Measurements from ENCODE around the gene PLXDC1. TPM values are rescaled to one million over a fixed set of nuclear protein-coding genes. Genes with fewer than 3 reads are reported as not detected.
"Not testable (repeated sequence)": the region's sequence is repeated elsewhere in the genome, so short reads cannot be mapped to it uniquely, and the experiment has no call there.

PLXDC1 gene
- total RNA-seq, 1 donor from 2014 or later: 13.1 TPM

DNA sequence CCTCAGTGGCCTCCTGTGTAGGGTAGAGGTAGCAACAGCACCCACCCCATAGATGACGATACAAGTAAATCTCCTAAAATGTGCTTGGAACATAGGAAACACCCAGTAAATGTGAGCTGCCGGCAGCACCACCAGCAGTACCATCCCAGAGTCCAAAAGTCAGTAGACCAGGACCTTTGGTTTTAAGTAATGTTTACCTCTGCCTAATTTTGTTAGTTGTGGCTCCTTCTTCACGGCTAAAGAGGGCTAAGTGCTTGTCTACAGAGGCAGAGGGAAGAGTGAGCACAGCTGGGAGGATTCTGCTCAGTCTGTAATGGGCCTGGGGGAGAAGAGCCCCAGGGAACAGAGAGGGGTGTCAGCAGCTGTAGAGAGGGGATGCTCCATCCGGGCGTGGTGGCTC is 92.9 kb downstream of the PLXDC1 start:
- DNase-seq: no peak

DNA sequence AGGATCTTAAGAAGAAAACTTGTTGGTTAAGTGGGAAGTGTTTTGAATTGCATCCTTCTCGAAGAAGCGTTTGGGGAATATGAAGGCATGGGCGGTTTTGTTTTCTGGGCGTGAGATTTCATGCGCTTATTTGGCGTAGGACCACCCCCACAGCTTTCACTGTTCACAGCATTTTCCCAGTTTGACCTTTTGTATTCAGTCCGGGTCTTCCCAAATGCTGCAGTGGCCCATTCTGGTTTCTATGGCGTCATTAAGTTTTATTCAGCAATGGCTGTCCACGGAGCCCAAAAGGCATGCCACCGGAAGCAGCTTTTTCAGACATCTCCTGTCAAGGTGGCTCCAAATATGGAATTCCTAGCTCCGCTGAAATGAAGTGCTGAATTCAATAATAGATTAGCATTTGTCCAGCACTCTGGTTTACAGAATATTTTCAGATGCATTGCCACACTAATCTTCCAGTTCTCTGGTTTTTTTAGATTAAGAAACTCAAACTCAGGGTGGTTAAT is 93.7 kb downstream of the PLXDC1 start:
- DNase-seq: no peak

DNA sequence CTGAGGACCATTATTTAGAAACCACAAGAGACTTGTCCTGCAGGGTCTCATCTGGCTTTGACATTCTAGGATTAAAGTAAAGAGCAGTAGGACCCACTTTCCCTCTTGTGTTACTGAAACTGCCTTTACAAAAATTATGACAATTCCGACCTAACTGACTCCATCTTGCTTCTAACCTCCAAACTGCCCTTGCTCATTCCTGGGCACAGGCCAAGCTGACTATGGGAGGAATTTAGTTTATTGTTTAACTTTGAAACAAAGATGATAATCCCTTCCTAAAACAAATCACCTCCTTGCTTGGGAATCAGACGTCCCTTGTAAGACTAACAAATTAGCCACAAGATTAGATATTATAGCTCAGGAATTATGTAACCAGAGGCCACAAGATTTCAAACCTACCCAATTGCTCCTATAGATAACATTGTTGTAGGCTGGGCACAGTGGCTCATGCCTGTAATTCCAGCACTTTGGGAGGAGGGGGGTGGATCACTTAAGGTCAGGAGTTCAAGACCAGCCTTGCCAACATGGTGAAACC is 97.3 kb downstream of the PLXDC1 start:
- no peak for DNase-seq

DNA sequence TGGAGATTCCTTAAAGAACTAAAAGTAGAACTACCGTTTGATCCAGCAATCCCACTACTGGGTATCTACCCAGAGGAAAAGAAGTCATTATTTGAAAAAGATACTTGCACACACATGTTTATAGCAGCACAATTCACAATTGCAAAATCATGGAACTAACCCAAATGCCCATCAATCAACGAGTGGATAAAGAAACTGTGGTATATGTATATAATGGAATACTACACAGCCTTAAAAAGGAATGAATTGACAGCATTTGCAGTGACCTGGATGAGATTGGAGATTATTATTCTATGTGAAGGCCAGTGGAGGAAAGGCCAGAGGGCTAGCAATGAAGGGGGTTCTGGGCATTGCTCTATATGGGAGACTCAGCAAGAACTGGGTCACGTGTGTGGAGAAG is 99.0 kb downstream of the PLXDC1 start:
- not testable (repeated sequence) for DNase-seq

DNA sequence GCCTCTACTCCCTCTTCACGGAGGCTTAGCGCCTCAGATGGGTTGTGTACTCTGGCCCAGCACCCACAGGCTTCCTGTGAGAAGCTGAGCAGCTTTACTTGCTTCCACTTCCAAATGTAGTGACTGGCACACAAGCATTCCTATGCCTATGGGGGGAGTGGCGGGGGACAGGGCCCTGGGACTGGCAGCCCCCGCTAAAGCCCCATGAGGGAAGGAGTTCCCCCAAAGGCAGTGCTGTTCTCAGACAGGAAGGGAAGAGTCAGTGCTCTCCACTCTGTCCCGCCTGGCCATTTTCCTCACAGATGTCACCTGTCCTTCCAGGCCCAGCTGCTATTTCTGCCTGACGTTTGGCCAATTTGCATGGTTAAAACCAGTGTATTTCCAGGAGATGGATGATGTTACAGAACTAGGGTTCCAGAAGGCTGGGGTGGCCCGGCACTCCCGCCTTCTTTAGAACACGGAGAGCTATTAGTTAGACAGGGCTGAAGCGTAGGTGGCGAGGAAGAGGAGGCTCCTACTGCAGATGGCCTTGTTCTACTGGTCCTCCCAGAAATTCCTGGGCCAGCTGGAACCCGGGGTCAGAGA is 100.3 kb downstream of the PLXDC1 start:
- peak; percentile 58 for DNase-seq

DNA sequence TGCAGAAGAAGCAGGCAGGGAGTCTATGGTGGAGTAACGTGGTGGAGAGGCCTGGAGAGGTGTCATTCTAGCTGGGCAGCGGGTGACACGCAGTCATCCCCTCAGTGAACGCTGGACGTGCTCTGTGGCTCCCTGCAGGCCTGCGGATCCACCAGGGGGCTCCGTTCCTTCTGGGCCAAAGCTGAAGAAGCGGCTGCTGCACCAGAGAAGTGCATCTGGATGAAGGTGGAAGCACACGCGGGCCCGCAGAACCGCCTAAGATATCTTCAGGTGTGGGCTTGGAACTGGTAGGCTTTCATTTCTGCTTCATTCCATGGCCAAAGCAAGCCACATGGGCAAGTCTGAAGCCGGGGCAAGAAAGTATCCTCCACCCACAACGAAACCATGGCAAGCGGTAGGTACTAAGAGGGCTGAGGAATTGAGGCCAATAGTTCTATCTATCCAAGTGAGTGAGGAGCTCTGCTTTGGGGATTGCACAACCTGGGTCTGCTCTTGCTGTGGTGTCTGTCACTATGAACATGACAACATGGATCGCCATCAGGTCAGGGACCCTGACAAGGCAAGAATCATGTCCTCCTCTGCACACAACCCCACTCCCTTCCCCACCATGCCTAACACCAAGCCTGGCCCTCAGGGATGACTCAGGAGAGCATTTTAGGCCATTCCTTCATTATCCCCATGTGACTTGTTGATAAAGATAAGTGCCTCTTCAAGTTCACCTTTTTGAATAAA is 105.3 kb downstream of the PLXDC1 start:
- DNase-seq: no peak

DNA sequence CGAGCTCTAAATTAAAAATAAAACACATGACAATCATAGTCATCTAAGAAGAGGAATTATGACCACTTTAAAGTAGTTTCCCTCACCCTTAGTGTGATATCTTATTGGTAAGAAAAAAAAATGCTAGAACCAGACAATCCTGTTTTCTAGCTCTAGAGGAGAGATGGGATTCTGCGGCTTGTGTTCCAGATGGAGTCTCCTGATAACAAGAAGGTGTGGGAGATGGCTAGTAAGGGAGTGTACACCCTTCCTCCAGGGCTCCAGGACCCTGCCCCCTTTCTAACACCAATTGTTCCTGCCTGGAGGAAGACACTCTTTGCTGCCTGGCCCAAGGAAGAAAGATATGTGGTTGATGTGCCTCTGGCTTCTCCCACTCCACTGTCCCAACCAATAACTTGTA is 115.4 kb downstream of the PLXDC1 start:
- DNase-seq: no peak

DNA sequence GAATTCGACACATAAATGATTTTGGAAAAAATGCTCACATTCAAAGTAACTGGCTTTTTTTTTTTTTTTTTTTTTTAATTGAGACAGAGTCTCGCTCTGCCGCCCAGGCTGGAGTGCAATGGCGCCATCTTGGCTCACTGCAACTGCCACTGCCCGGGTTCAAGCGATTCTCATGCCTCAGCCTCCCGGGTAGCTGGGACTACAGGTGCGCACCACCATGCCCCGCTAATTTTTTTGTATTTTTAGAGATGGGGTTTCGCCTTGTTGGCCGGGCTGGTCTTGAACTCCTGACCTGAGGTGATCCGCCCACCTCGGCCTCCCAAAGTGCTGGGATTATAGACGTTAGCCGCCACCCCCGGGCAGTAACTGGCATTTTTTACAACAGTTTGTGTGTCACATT is 115.9 kb downstream of the PLXDC1 start:
- DNase-seq: not testable (repeated sequence)

DNA sequence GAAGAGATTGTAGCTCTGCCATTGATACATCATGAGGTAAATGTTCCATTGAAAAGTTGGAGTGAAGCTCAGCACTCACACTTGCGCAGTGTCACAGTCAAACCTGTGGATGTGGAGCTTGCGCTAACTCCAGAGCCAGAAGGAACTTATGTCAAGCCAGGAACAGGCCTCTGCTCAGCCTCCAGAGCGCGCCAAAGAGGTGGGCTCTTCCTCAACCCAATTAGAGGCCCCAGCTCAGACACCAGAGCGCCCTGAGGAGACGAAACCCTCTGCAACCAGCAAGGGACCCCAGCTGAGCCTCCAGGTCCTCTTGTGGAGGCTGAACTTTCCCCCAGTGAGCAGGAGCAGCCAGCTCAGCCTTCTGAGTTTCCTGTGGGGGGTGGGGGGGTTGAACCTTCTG is 122.7 kb downstream of the PLXDC1 start:
- DNase-seq: no peak

DNA sequence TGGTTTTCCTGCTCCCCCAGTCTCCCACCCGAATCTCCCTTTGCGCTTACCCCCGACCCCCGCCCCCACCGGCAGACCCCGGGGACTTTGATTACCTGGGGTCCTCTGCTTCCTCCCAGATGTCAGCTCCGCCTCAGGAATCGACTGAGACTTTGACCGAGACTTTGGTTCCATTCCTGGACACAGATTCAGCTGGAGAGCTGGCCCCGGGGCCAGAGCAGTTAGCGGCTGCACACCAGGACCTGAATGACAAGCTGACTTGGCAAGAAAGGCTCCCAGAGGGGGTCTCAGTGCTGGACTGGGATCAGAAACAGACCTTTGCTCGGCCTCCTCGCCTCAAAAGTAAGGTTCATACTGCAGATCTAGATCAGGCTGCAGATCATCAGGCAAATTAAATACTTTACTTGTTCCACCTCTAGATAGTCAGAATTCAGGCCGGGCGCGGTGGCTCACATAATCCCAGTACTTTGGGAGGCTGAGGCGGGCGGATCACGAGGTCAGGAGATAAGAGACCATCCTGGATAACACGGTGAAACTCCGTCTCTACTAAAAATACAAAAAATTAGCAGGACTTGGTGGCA is 123.9 kb downstream of the PLXDC1 start:
- DNase-seq: peak; percentile 65

DNA sequence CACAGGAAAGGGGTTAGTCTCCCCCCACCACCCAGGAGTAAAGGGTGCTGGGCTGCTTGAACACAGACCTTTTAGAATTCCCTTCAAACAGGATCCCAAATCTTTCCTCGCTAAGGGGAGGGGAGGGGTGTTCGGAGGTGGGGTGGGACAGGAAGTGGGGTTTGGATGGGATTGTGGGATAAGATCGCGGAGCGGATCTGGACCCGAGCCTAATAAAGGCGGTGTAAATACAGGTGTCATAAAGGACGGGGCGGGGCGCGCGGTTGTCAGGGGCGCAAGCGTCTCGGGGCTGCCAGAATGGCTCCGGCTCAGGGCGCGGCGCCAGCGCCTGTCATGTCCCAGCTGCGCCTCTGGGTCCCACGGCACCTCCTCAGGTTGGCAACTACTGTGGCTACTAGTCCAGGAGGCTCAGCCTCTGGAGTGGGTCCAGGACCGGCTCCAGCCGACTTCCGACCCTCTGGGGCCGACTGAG is 124.4 kb downstream of the PLXDC1 start:
- DNase-seq: peak; percentile 75

DNA sequence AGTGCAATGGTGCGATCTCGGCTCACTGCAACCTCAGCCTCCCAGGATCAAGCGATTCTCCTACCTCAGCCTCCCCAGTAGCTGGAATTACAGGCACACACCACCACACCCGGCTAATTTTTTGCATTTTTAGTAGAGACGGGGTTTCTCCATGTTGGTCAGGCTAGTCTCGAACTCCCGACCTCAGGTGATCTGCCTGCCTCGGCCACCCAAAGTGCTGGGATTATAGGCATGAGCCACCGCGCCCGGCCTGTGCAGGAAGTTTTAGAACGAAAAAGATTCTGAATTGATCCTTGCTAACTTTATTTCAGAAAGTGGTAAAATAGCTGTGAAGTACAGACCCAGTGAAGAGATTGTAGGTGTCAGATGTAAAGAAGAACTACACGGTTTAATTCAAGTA is 125.1 kb downstream of the PLXDC1 start:
- DNase-seq: not testable (repeated sequence)

DNA sequence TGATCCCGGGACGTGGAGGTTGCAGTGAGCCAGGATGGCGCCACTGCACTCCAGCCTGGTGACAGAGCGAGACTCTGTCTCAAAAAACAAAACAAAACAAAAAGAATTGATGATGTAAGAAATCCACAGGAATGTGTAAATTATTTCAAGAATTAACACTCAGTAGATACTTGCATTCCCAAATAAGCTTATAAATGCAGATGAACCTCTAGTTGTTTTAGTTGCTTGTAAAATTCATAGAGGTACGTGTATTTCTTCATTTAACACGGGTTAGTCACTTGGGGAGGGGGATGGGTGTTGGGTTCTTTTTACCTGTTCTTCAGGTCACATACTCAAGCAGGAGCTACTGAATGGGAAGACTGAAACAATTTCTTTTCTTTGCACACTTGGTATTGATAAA is 128.5 kb downstream of the PLXDC1 start:
- no peak for DNase-seq

DNA sequence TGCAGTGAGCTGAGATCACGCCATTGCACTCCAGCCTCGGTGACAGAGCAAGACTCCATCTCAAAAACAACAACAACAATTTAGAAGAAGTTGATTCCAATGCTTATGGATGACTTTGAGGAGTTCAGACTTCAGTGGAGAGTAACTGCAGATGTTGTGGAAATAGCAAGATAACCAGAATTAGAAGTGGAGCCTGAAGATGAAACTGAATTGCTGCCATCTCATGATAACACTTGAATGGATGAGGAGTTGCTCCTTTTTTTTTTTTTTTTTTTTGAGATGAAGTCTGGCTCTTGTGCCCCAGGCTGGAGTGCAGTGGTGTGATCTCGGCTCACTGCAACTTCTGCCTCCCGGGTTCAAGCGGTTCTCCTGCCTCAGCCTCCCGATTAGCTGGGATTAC is 131.4 kb downstream of the PLXDC1 start:
- DNase-seq: not testable (repeated sequence)

DNA sequence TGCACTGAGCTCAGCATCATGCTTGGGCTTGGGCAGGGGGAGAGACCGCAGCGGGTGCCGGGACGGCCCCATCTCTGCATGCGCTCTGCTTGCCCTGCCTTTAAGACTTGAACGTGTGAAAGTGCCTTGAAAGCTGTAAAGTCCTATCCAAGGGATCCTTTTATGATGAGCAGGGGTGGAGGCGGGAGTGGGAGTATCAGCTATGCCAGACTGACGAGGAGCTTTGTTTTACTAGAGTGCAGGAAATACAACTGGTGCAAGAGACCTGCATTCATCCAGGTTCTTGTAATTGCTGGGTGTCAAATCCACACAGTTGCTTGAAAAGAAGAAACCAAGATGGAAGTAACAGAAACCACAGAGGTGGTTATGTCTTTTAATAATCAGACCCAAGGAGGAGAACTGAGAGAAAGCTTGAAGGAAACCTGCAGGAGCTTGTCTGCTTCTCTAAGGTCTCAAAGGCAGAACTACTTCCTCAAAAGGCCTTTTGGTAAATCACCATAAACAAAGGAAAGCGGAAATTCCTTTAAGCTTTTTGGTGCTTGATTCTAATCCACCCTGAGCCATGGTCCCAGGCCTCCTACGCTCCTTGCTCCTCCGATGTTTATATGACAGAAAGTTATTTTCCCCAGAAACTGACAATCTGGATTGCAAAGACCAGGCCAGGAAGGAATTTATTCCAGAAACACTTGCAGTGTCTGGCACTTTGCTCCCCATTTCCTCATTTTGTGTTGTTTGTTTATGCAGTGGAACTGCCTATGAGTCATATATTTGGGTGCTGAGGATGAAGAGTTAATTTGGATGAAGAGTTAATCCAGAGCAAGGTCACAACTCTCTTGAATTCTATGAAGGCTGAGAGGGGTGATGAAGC is 132.9 kb downstream of the PLXDC1 start:
- peak; percentile 18 for DNase-seq

DNA sequence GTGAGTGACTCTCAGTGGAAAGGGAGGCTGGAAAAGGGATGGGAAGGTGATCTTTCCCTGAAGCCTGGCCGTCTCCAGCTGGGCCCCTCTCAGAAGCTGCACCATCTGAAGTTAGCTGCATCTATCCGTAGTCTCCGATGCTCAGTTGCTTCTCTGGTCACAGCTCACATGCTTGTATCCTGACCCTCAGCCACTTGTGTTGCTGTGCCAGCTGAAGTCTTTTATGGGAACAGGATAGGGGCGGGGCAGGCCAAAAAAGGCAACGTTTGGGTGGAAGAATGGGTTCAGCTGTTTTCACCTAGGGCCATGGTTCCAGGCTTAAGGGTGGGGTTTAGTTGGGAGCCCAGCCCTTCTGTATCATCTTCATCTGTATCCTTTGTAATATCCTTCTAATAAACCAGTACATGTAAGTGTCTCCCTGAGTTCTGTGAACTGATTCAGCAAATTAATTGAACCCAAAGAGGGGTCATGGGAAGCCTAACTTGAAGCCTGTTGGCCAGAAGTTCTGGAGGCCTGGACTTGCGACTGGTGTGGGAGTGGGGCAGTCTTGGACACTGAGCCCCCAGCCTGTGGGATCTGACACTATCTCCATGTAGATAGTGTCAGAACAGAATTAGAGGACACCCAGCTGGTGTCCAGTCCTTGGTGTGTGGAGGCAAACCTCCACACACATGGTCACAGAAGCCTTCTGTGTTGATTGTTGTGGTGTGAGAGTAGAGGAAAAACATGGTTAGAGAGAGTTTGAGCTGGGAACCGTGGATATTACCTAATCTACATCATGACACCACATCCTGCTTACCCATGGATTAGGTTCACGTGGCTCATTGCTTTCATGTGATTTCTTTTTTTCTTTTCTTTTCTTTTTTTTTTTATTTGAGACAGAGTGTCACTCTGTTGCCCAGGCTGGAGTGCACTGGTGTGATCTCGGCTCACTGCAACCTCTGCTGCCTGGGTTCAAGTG is 135.0 kb downstream of the PLXDC1 start:
- peak; percentile 75 for DNase-seq

DNA sequence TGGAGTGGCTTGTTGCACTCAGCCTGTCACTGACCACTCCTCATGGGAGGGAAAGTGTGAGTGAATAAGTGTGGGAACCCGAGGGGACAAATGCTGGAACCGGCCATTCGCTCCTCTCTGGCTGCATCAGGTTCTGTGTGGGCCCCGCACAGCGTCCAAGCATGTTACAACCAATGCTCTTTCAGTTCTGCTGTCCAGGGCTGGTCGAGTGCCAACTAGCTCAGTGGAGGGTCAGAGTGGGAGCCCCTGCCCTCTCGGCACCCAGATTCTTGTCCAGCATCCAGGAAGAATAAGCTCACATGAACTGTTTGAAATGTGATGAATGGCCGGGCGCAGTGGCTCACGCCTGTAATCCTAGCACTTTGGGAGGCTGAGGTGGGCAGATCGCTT is 135.9 kb downstream of the PLXDC1 start:
- DNase-seq: no peak

DNA sequence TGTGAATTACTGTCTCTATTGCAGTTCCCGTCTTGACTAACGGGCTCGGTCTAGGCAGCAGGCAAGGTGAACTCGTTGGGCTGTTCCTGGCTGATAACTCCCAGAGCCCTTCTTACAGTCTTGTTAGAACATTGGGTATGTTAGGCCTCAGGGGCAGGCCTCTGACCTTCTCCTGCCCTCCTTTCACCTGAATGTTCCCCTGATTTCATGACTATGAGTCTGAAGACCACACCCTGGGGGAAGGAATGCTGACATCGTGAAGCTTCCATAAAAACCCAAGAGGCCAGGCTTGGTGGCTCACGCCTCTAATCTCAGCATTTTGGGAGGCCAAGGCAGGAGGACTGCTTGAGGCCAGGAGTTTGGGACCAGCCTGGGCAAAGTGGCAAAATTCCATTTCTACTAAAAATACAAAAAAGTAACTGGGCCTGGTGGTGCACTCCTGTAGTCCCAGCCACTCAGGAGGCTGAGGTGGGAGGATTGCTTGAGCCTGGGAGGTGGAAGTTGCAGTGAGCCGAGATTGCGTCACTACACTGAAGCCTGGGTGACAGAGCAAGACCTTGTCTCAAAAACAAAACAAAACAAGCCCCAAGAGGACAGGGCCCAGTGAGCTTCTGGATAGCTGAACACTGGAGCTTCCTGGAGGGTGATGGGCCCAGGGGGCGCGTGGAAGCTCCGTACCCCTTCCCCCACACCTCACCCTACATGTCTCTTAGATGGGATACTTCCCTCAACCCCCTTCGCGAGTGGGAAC is 136.5 kb downstream of the PLXDC1 start:
- DNase-seq: no peak

DNA sequence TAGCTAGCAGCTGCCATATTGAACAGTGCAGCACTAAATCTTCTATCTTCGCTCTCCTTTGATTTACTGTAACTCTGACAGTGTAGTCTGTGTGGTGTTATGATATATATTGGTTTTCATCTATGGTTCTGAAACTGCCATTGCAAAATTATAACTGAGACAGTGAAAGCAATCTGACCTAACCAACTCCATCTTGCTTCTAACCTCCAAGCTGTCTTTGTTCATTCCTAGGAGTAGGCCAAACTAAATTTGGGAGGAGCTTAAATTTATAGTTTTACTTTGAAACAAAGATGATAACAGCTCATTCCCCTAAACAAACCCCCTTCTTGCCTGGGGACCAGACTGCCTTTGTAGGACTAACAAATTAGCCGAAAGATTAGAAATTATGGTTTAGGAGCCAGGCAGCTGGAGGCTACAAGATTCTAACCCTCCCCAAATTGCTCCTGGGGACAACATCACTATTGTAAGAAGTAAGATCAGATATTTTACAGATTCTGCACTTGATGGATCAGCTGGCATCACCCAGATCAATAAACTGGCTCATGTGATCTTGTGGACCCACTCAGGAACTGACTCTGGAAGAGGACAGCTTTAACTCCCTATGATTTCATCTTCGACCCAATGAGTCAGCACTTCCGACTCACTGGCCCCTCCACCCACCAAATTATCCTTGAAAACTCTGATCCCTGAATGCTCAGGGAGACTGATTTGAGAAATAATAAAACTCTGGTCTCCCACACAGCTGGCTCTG is 137.2 kb downstream of the PLXDC1 start:
- peak; percentile 12 for DNase-seq
